Fibroblast of upper back skin (primary cell): ENCODE results near the gene KIF26B.
A peak's percentile ranks its signal among the peaks of the same experiment; 100 is the strongest.
"Not testable (repeated sequence)": the region's sequence is repeated elsewhere in the genome, so short reads cannot be mapped to it uniquely, and the experiment has no call there.

Source experiments
- DNase-seq: peaks from one replicate; pipeline ENCODE4 v3.0.0-alpha.2; 2013

The KIF26B gene

DNA sequence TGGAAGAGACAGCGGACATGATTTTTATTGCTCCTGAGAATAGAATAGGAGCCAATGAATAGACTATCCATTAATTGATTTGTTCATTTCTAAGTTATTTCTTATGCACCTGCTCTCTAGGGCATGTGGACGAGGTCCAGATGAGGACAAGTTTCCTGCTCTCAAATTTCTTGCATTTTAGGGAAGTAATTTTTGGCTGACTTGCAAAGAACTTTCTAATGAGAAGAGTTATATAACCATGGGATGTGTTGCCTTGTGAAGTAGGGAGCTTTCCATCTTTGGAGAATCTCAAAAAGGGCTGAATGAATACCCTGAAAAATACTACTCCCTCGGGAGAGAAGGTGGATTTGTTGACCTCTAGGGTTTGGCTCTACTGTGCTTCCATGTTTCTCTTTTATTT lies 243.0 kb downstream of the KIF26B start:
- DNase-seq, result no peak

DNA sequence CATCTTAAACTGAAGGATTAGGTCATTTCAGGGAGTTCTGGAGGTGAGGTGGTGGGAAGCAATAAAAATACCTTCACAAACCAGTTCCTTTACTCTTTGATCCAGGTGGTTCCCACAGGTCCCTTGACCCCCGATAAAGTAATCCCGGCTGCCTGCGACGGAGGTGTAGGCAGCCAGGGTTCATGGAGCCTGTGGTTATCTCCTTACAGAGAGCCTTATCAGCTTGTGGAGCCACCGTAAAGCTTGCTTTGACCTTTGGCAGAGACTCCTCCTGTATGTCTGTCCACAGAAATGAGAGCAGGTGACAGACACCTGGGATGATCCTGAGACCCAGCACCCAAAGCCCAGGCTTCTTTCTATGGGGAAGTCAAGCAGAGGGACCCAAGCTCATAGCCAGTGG lies 243.4 kb downstream of the KIF26B start:
- no peak for DNase-seq

DNA sequence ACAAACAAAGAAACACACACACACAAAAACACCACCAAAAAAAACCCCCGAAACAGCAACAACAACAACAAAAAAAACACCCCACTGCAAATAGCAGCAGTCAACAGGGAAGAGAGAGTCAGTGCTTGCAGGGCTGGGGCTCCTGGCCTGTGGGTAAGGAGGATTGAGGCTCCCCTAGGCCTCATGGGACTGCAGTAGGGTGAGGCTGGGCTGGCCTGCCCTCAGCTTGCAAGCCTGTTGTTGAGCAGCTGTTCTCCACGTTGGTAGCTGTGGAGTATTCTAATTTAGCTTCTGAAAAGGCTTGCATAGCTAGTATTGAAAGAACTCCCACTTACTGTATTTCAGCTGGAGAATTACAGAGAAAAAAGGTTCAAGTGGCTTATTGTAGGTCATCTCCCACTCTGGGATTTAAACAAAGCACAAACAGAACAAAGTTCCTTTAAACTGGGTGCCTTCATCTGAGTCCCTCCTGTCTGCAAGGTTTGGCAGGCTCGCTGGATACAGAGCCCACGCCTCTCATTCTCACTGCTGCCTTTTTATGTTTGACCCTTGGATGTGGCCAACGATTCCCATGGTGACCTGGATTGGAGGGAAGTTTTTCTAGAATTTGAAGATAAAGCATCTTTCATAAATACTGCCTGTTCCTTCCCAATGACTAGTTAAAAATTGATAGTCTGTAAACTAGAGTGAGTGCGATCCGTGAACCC lies 247.2 kb downstream of the KIF26B start:
- no peak for DNase-seq

DNA sequence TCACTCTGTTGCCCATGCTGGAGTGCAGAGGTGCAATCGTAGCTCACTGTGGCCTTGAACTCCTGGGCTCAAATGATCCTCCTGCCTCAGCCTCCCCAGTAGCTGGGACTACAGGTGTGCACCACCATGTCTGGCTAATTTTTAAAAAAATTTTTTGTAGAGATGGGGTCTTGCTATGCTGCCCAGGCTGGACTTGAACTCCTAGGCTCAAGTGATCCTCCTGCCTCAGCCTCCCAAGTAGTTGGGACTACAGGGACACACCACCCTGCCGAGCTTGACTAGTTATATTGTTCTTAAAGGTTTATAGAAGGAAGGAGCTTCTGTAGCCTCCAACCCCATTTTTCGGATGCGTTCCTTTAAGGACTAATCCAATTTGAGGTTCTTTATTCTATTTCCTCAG lies 248.2 kb downstream of the KIF26B start:
- DNase-seq, result not testable (repeated sequence)

DNA sequence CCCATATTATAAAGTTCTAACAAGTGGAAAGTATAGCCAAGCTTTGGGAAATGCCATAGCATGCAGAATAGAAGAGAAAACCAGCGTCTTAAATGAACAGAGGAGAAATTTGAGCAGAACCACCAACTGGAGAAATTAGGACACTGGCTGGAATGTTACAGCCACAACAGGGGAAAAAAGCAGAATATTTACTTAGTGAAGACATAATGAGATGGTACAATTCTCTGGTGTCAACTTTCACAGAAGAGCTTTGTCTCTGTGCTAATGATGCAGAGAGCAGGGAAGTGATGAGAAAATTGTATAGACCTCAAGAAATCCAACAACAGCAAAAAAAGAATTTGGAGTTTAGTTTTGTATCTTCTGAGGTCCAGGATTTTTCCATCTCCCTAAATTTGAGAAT lies 249.7 kb downstream of the KIF26B start:
- DNase-seq, result no peak

DNA sequence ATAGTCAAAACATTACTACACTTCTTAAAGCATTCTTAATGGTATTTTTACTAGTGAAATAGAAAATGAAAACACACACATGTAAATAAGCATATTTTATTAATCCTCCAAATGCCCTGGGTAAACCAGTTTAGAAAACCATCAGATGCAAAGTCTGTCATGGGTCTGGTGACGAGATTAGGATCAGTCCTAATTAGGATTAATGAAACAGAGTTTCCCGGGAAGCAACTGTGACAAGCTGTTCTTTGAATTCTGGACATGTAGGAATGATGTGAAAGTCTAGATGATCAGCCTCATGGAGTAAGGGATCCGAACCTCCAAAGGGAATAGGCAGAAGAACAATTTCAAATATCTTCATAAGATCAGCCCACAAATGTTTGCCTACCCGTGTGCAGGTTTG lies 250.2 kb downstream of the KIF26B start:
- no peak for DNase-seq

DNA sequence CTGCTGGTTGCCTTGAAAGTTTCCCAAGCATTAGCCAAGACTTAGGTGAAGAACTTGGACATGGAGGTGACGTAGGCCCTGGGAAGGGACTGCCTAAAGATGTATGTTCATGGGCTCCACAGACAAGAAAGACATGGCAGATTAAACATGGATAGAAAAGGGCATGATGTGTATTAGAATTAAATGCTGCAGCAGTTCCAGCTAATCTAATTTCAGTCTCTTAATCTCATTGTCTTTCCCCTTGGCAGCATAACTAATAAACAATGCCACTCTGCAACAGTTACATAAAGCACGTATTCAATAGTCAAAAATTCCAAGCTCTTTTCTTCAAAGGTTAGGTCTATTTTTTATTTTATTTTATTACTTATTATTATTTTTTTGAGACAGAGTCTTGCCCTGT lies 251.6 kb downstream of the KIF26B start:
- no peak for DNase-seq

DNA sequence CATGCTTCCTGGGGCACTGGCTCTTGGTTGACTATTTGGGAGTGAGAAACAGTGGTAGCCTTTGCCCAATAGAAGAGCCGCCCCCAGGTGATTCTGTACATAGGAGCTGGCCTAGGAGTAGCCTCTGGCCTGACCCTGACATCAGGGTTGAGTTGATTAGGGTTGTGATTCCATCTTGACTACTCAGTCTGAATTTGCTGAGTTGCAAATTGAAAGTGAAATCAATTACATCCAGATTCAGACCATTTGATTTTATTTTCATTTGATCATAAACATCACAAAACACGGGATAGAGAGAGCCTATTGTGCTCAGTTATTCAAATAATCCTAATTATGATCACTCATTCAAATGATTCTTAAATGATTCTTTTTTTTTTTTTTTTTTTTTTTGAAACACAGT lies 253.2 kb downstream of the KIF26B start:
- DNase-seq, result no peak

DNA sequence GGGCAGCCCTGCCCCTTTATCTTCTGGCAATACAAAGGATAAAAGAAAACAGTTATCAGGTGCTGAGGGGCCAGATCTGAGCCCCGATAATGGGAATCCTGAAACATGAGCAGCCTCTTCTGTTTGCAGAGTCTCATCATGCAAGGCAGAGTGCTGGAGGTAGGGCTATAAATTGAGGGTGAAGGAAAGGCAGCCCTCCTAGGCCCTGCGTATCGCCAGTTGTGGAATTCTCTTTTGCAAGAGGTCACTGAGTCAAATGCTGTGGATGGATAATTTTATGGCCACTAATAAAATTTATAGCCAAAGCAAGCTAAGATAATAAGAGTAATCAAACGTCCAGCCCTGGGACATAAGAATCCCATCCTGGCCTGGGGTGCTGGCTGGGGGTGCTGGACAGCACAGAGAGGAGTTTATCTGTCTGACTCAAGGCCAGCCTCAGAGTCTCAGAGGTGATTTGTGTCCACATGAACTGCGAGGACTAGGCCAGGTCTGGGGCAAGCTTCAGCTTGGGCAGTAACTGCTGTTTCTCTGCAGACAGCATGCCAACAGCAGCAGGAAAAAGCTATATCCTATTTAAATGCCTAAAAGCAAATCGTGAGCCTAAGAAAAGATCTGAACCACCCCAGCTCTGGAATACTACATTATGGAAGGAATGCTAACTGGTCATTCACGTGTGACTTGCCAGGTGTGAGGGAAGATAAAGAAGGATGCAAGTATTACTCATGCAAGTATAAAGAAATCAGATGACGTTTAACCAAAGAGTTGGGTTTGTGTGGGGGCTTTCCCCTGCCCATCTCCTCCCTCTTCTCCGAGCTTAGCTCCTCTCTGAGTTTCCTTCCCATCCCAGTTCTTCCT lies 254.8 kb downstream of the KIF26B start:
- DNase-seq, result no peak

DNA sequence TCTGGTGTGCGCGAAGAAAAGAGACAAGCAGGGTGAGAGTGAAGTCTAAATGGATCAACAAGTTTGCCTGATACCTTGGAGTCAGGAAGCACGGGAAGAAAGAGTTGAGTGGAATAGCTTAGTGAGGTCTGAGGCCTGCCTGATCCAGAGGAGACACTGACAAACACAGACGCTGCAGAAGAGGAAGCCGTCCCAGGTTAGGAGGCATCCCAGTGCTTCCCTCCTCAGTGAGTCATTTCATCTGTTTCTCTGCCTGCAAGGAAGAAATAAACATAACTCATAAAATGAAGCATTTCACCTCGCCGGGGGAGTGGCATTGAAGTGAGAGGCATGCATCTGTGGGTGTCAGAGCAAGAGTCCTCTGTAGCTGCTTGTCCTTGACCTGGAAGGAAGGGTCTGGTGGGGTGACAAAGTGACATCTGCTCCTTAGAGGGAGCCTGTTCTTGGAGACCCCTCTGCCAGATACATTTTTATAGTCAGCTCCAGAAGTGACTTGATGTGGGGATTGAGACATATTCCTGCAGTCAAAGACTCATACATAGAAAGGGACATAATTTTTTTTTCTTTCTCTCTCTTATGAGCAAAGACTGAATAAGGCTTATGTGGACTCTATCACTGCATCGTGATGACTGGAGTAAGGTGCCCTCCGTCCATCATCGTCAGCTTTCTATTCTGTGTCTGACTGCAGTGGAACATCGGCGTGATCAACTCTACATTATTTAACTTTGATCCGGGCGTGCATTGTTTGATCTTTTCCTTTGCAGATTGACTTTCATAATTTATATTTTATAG lies 256.7 kb downstream of the KIF26B start:
- peak; percentile 60 for DNase-seq

DNA sequence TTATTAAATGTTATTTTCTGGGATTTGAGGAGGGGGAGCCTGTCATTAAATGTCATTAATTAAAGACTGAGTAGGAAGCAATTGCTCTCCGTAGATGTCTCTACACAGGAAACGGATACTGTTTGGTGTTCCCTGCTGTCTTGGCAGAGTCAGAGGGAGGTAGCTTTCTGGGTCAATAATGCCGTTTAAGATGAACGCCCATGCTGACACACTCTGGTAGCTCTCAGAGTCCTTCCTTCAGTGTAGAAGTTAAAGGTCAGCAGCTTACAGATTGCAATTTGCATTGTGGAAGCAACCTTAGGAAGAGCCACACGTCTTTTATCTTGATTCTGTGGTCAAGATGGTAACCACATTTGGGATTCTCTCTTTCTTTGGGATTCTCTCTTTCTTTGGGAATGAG lies 257.5 kb downstream of the KIF26B start:
- DNase-seq, result no peak

DNA sequence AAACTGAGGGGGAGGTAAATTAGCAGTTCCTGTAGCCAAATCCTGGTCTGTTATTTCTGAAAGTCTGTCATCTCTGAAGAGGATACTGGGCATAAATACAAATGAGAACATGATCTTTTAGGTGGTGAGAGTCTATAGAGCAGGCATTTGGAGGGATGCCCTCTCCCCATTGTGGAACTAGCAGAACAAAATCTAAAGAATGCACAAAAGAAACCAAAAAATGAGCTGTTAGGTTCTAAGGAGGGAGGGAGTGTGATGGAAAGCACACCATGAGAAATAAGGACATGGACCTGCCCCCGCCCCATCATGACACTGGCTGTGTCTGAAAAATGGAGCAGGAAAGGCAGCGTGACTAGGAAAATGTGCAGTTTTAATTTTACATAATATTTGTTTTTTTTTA lies 262.0 kb downstream of the KIF26B start:
- peak; percentile 38 for DNase-seq

DNA sequence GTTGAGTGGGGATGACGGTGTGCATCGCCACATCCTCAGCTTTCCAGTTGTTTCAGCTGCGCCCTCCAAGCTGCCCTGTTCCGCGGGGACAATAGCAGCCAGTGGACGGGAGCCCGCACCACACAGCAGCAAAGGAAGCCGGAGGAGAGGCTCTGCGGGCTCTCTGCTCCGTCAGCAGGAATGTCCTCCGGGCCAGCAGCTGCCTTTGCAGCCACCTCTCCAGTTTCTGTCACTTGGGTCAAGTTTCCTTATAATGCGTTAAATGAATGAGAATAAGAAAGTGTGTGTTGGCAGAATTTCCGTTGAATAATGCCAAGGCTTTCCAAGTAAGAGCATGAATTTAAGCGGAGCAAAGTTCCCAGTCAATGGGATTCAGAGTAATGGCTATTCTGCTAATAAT lies 263.3 kb downstream of the KIF26B start:
- no peak for DNase-seq

DNA sequence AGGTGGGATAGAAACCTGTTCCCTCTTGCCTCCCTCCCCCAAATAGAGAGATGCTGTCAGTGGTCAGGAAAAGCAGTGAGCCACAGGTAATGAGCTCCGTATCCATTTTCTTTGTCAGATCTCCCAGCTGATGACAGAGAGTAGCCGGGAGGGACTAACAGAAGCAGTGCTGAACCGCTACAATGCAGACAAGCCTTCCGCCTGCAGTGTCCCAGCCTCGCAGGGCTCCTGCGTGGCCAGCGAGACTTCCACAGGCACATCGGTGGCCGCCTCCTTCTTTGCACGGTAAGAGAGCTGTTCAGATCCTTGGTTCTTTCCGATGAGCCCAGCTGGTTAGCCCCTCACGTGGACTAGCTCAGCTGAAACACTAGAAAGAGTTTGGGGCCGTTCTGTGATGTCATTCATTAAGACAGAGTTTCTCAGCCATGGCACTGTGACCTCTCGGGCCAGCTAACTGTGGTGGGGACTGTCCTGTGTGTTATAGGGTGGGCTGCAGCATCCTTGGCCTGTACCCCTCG lies 264.7 kb downstream of the KIF26B start:
- no peak for DNase-seq

DNA sequence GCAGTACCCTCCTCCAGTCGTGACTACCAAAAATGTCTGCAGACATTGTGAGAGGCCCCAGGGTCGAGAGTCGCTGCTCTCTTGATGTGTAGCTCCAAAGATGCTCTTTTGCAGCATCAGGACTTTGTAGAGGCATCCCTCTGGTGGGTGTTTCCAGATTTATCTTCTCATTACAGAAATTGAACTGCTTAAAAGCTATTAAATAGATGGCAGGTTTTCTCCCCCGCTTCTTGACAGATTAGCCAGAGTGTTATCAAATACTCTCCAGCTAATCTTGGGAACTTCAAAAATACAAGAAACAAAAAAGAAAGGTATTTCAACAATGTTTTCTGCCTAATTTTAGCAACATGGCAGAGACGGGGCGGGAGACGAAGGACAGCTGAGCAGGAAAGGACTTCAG lies 265.2 kb downstream of the KIF26B start:
- DNase-seq, result no peak

DNA sequence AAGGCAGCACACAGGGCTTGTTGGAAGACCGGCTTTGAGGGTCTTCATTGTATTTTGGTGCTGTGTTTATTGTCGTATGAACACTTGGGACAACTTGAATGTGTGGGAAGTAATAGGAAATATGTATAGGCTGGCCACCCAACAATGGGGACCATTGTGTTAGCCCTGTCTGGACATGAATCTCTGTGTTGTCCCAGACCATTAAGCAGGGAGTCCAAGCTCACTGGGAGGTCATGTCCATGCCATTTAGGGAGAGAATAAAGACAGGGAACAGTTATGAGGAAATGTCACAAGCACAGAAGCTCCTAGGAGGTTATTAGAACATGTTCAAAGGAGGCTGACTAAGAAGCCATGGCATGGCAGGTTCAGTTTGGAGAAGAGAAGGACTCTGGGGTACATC lies 266.1 kb downstream of the KIF26B start:
- no peak for DNase-seq

DNA sequence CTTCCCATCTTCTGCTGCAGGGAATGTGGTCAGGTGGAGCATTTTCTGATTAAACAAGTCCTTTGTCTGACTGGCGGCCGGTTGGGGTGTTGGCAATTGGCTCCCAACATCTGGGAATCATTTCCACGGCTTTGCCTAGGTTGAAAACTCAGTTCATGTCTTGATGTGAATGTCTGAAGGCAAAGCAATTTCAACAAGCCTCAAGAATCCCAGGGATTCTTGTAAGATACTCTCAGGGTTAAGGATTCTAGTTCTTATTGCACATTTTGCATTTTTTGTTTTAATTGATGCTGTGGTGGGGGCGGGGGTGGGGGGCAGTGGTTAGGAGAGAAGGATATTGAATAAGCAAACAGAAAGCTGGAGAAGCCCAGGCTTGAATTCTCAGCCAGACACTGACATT lies 273.9 kb downstream of the KIF26B start:
- DNase-seq, result peak; percentile 84

DNA sequence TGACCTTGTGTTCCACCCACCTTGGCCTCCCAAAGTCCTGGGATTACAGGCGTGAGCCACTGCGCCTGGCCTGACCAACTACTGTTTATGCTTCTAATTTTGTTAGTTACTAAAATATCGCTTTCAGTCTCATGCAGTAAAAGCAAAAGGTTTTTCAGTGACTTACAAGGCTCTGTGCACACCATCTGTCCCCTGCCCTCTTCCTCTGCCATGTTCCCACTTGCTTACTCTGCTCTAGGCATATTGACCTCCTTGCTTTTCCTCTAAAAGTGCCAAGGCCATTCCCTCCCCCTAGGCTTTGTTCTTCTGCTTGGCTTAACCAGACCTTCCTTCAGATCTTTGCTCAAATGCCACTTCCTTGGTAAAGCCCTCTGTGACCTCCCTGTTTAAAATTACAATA lies 276.9 kb downstream of the KIF26B start:
- DNase-seq, result no peak

DNA sequence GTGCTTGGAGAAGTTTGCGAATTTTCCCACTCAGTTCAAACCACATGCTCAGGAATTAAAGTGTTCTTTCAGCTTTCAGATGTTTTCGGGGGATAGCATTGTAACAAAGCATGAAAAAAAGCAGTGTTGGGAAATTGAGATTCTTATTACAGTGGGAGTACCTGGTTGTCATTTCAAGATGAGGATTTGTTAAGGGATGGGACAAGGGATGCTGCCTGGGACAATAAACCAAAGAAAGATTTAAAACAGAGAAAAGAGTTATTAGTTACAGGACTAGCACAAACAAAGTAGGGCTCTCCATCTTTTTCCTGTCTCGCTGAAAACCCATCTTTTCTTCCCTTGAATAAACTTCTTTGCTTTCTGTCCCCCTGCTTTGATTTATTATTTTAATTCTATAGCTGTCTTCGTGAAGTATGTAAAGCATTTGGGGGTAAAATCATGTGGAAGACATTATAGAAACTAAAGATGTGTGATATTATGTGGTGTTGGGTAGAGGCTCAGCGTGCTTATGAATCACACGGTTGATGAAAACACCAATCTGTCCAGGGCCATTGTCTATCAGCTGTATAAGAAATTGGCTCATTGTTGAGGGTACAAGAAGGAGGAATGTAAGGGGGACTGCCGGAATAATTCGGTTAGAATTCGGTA lies 277.6 kb downstream of the KIF26B start:
- peak; percentile 87 for DNase-seq

DNA sequence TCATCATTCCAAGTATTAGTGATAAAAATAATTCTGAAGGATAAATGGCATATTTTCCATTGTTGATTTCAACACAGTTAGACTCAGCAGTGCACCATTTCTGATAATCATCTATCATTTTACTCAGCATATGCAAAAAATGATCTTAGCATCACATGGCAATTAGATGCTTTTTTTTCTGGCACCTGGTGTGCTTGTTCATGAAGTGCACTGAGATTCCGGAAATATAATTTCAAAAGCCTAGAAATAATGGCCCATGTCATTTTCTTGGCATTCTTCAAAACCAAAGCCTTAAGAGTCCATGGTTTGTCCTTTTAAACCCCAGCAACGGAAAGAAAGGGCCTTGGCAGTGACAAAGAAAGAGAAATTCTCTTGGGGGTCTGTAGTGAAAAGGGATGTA lies 278.8 kb downstream of the KIF26B start:
- peak; percentile 63 for DNase-seq

DNA sequence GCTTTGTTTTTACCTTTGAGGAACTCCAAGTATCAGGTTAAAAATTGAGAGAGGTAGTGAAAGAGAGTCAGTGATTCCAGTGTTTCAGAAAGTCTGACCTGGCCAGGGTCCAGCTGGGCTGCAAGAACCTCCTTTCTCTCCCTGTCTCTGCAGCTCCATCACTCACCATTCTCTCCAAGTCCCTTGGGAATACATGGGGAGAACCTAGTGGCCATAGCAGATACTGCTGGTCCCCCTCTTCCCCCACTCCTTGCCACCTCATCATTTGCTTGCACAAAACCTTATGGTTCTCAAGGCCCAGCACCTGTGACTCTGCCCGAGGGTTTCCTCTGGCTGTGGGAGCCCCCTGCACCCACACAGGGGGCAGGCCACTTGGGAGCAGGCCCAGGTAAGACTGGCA lies 279.5 kb downstream of the KIF26B start:
- peak; percentile 45 for DNase-seq

DNA sequence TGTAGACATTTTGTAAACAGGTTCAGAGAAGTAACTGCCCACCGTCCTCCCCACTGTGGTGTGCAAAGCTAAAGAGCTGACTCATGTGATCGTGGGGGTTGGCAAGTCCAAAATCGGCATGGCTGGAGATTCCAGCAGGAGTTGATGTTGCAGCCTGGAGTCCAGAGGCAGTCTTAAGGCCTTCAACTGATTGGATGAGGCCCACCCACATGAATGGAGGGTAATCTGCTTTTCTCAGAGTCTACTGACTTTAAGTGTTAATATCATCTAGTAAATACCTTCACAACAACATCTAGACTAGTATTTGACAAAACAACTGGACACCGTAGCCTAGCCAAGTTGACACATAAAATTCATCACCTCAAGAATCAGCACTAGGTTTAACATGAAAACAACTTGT lies 281.6 kb downstream of the KIF26B start:
- no peak for DNase-seq
